Coronary artery (tissue), 2 donors: Measurements from ENCODE around the gene SLC25A42.
A peak's percentile ranks its signal among the peaks of the same experiment; 100 is the strongest.
"Not testable (repeated sequence)": the region's sequence is repeated elsewhere in the genome, so short reads cannot be mapped to it uniquely, and the experiment has no call there.

Source experiments
- DNase-seq: peaks from one replicate; pipeline ENCODE4 v3.0.0-alpha.2; 2017; ENCODE audit warnings: low spot score
- H3K27ac ChIP-seq, 2 donors: fragments of 200-600 bp; sonication (generic); one replicate each; pipeline ENCODE4 v1.5.1; 2016 to 2019
- H3K4me3 ChIP-seq: fragments of 200-600 bp; sonication (generic); 2 replicates; pipeline ENCODE4 v1.5.1; 2016; ENCODE audit warnings: mild to moderate bottlenecking, moderate library complexity
- CTCF ChIP-seq: fragments of 200-600 bp; sonication (generic); IDR thresholded peaks from one replicate; pipeline ENCODE4 v1.5.1; 2019; ENCODE audit warnings: antibody characterized with exemption

The SLC25A42 gene

DNA sequence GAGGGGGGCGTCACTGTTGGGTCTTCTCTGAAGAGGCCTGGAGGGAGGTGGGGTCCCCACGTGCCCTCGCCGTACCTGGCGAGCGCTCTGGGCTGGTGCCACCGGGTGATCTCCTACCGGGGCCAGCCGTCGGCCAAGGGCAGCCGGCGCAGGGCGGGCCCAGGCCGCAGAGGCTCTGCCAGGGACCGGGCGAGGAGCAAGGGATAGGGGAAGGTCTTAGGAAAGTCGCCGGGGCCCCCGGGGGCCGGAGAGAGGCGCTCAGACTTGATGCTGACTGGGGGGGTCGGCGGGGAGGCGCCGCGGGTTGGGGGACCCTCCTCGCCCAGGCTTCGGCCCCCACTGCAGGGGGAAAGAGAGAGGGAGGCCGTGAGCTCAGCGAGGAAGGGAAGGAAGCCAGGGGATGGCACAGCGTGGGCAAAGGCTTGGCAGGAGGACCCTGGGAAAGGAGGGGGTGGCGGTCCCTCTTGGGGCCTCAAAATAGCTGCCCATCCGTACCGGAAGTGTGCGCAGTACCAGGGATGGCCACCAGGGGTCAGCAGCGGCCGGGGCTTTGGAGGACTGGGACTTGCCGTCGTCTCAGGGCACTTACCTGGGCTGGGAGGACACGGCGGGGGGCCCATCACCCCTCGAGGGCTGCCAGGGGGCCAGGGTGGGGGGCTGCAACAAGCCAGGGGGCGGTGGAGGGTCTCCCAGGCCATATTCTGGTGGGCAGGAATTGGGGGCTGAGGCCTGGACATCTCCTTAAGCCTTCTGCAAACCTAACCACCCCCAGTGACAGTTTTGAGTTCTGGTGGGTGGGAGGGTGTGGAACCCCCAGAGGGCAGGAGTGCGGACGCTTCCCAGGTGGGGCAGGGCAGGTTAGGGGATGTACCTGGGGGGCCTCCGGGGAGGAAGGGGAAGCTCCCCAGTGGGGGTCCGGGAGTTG lies 82.2 kb downstream of the SLC25A42 start:
- TF ChIP-seq CTCF, result peak; percentile 94
- peak; percentile 85 for DNase-seq
- Histone ChIP-seq H3K27ac (no peak overlapping the region), H3K4me3 (peak overlapping the region; percentile 60)

- no peak for DNase-seq
- no peak for TF ChIP-seq CTCF
- Histone ChIP-seq H3K4me3 (no peak overlapping the region), H3K27ac (no peak overlapping the region)
These were observed 83.1 kb downstream of the SLC25A42 start for GRCh38 chr19:19146865-19147264.

- Histone ChIP-seq H3K27ac (no peak overlapping the region), H3K4me3 (no peak overlapping the region)
- DNase-seq, result no peak
- TF ChIP-seq CTCF, result no peak
These were observed 83.5 kb downstream of the SLC25A42 start for GRCh38 chr19:19147344-19147743.

DNA sequence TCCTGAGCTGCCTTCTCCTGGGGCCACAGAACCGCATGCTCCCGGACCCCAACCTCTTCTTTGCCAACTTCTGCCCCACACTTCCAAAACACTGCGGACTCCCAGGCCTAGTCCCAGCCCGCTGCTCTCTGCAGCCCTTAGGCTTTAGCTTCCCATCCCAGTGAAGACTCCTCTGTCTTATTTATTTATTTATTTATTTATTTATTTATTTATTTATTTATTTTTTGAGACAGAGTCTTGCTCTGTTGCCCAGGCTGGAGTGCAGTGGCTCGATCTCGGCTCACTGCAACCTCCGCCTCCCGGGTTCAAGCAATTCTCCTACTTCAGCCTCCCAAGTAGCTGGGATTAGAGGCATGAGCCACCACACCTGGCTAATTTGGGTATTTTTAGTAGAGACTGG lies 84.7 kb downstream of the SLC25A42 start:
- H3K27ac ChIP-seq, H3K4me3 ChIP-seq, DNase-seq: not testable (repeated sequence)

GRCh38 chr19:19149435-19149834 lies 85.6 kb downstream of the SLC25A42 start:
- no peak for TF ChIP-seq CTCF
- no peak for DNase-seq
- Histone ChIP-seq H3K27ac (no peak overlapping the region), H3K4me3 (no peak overlapping the region)

DNA sequence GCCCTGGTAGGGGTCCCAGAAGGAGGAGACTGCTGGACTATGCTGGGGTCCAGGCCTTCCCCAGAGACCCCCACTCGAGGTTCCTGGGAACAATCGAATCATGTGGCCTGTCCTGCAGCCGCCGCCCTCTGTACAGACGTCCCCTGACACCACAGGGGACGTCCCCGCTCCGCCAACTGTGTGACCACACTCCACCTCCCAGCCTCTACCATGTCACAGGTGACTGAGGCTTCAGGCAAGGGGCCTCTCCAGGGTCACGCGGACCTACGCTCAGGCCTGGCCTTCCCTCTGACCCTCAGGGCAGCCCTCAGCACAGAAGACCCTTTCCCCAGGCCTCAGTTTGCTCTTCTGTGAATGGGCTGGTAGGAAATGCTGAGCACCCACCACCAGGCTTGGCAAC lies 87.6 kb downstream of the SLC25A42 start:
- no peak for TF ChIP-seq CTCF
- DNase-seq, result no peak
- Histone ChIP-seq H3K4me3 (no peak overlapping the region), H3K27ac (no peak overlapping the region)

GRCh38 chr19:19152668-19153384 lies 89.0 kb downstream of the SLC25A42 start:
- Histone ChIP-seq H3K4me3 (no peak overlapping the region), H3K27ac (no peak overlapping the region)
- no peak for DNase-seq
- no peak for TF ChIP-seq CTCF
